BE2C (cell line): Measurements from ENCODE around the gene ALPL.

Source experiments
- DNase-seq: peaks from one replicate; pipeline ENCODE4 v3.0.0-alpha.2; 2020
- H3K27me3 ChIP-seq: fragments of 250-450 bp; sonication (Bioruptor Pico); 2 replicates; pipeline ENCODE4 v1.5.1; 2020; ENCODE audit warnings: mild to moderate bottlenecking
- H3K36me3 ChIP-seq: fragments of 250-450 bp; sonication (Bioruptor Pico); 2 replicates; pipeline ENCODE4 v1.5.1; 2020; ENCODE audit warnings: mild to moderate bottlenecking
- H3K4me1 ChIP-seq: fragments of 250-450 bp; sonication (Bioruptor Pico); 2 replicates; pipeline ENCODE4 v1.5.1; 2020
- H3K4me3 ChIP-seq: 2 replicates; pipeline ENCODE4 v1.5.1; 2011; ENCODE audit warnings: low read depth, low read length
- H3K9me3 ChIP-seq: fragments of 250-450 bp; sonication (Bioruptor Pico); 2 replicates; pipeline ENCODE4 v1.5.1; 2020
- TF ChIP-seq, protein P1 (sequence below): IDR thresholded peaks from 2 replicates; pipeline ENCODE4 v1.5.1; 2012; ENCODE audit warnings: mild to moderate bottlenecking, low read depth, low read length

ALPL gene

DNA sequence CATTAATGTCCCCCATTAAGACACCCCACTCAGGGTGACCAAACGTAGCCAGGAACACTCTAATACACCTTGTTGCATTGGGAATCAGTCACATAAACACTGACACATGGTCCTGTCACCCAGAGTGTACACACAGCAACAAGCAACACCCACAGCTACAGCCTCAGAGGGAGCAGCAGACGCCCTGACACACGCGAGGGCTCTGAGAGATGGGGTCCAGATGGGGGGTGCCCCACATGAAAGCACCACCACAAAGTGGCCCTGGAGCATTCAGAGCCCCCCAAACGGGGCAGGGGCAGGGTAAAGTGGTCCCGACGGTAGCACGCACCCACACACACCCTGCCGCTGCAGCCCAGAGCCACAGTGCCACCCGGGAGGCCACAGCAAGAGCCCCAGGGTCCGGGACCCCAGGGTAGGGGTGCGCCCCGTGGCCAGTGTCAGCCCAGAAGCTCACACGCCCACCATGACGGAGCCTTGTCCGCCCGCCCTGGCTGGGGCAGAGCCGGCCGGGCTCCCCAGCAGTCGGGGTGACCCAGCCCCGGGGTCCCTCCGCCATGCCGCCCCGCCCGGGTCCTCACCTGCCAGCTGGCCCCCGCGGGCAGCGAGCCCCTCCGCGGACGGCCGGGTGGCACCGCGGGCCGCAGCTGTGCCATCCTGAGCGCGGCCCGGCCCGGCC, 112.7 kb downstream of the ALPL start:
- no peaks in the 10 kb centered on the region for H3K36me3 ChIP-seq
- H3K4me3 ChIP-seq = no peak overlapping the region
- H3K9me3 ChIP-seq = no peaks in the 10 kb centered on the region
- TF ChIP-seq, protein P1, sequence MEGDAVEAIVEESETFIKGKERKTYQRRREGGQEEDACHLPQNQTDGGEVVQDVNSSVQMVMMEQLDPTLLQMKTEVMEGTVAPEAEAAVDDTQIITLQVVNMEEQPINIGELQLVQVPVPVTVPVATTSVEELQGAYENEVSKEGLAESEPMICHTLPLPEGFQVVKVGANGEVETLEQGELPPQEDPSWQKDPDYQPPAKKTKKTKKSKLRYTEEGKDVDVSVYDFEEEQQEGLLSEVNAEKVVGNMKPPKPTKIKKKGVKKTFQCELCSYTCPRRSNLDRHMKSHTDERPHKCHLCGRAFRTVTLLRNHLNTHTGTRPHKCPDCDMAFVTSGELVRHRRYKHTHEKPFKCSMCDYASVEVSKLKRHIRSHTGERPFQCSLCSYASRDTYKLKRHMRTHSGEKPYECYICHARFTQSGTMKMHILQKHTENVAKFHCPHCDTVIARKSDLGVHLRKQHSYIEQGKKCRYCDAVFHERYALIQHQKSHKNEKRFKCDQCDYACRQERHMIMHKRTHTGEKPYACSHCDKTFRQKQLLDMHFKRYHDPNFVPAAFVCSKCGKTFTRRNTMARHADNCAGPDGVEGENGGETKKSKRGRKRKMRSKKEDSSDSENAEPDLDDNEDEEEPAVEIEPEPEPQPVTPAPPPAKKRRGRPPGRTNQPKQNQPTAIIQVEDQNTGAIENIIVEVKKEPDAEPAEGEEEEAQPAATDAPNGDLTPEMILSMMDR = no peak
- no peaks in the 10 kb centered on the region for H3K27me3 ChIP-seq
- no peak for DNase-seq
- peaks cover 17% of the 10 kb centered on the region for H3K4me1 ChIP-seq

DNA sequence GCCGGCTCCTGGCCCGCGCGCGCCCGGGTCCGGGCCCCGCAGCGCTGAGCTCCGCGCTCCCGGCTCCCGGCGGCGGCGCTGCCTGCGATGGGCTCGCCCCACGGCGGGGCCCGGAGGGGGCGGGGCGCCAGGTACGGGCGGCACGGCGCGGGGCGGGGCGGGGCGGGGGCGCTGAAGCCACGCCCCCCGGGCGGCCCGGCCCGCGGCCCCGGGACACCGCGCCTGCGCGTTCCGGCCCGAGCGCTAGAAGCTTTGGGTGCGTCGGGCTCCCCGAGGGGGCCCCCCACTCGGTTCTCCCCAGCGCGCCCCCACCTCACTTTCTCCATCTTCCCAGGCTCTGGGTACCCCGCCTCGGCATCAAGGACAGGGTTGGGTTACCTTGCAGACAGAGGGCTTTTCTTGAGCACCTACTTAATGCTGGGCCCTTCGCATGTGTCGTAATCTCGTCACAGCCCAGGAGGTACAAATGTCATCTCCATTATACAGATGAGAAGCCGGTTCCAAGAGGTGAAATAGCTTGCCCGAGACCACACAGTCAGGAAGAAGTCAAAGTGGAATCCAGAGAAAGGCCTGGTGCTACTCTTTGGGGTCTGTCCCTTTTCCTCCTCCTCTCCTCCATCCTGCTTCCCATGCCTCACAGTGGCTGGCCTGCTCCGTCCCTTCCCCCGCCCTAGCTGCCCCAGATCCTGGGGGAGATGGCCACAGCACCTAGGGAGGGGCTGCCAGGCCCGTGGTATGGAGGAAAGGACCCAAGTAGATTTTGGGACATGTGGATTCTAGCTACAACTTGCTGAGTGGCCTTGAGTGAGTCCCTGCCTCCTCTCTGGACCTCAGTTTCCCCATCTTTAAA, 113.5 kb downstream of the ALPL start:
- Histone ChIP-seq H3K4me1 (peaks cover 17% of the 10 kb centered on the region), H3K9me3 (no peaks in the 10 kb centered on the region), H3K27me3 (no peaks in the 10 kb centered on the region), H3K36me3 (no peaks in the 10 kb centered on the region), H3K4me3 (no peak overlapping the region)
- TF ChIP-seq, protein P1 = no peak
- DNase-seq = peak; percentile 32

DNA sequence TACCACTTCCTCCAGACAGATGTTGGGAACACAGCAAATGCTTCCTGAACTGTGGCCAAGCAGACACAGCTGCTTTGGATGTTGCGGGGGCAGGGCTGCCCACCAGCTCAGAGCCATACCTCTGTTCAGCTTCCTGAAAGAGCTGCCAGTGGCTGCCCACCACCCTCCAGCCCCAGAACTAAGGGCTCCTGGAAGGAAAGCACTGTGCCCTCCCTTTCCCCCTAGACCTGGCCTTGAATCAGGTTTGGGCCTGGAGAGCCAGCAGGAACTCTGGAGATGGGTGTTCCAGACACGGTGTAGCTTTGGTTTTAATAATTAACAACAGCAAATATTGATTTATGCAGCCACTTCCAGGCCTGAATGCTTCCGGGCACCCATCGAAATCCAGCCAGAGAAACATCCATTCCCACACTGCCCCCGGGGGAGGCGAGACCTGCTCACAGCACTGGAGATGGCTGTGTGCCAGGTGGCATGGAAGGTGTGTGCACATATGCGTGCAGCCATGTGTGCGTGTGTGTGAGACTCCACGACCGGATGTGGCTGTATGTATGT, 114.3 kb downstream of the ALPL start:
- Histone ChIP-seq H3K36me3 (no peaks in the 10 kb centered on the region), H3K27me3 (no peaks in the 10 kb centered on the region), H3K4me1 (peaks cover 17% of the 10 kb centered on the region), H3K4me3 (no peak overlapping the region), H3K9me3 (no peaks in the 10 kb centered on the region)
- peak; percentile 77 for DNase-seq
- TF ChIP-seq, protein P1 = no peak

DNA sequence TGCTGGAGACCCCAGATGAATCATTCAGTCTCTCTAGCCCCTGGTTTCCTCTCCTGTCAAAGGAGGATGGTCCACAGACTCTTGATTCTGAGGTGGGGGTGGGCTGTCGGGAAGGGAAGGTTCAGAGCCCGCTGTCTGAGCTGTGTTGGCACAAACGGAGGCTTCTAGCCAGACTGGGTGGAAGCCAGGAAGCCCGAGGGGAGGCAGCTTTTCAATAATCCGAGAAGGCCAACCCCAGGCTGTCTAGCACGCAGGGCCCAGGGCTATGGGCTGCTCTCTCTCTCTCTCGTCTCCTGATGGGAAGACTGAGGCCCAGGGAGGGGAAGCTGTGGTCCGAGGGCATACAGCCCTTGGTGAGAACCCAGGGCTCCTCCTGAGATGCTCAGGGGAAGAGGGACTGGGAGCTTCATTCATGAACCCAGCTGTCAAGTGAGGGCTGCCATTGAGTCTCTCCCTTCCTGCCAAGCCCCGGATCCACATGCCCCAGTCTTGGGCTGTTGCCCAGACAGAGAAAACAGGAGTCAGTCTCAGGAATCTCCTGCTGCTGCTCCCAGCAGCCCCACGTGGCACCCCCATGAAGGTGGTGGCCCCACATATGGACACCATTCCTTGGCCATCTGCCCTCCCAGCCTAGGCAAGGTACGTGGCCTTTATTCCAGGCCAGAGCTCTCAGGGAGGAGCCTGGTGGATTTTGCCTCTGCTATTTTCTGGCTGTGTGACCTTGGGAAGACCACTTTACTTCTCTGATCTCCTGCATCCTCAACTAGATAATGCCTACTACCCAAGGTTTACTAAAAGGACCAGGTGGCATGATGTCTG, 115.6 kb downstream of the ALPL start:
- Histone ChIP-seq H3K36me3 (no peaks in the 10 kb centered on the region), H3K4me3 (no peak overlapping the region), H3K9me3 (no peaks in the 10 kb centered on the region), H3K4me1 (peaks cover 13% of the 10 kb centered on the region), H3K27me3 (no peaks in the 10 kb centered on the region)
- TF ChIP-seq, protein P1 = no peak
- peak; percentile 19 for DNase-seq

DNA sequence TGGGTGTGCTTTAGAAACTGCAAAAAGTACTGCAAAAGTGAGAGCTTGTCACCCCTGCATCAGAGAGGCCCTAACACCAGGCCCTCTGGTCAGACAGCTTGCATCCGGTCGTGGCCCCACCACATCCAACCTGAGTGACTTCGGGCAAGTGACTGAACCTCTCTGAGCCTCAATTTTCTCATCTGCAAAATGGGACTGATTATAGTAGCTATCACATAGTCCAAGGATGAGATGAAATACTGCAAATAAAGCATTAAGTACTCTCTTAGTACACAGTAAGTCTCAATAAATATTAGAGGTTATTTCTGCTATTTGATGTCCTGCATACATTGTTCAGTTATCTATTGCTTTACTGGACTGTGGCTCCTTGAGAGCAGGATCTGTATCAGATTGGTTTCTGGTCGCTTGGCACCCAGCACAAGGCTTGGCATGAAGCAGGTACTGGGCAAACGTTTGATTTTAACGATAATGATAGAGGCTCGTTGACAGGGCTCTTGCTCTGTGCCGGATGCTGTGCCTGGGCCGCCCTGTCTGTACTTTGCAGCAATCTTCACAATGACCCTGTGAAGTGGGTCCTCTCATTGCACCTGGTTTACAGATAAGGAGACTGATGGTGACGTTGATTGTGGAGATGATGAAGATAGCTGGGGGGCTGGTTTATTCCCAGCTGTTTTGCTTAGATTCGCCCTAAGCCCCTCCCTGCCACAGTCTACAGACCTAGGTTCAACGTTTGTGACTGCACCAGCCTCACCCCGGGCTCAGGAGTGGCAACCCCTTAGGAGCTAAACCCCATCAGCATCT, 116.4 kb downstream of the ALPL start:
- Histone ChIP-seq H3K4me1 (peaks cover 13% of the 10 kb centered on the region), H3K9me3 (no peaks in the 10 kb centered on the region), H3K36me3 (no peaks in the 10 kb centered on the region), H3K4me3 (no peak overlapping the region), H3K27me3 (no peaks in the 10 kb centered on the region)
- TF ChIP-seq, protein P1 = no peak
- no peak for DNase-seq
